H1 (cell line): ENCODE data around the gene SH2D4B. TPM values are rescaled to one million over a fixed set of nuclear protein-coding genes. Genes with fewer than 3 reads are reported as not detected.

Experiments used
- CBX5 ChIP-seq: fragments of 300-800, 300-1000 bp; sonication (generic); IDR thresholded peaks from 2 replicates; pipeline ENCODE4 v1.7.1; 2016; ENCODE audit warnings: antibody characterized with exemption, low read length, low read depth
- GTF2F1 ChIP-seq: IDR thresholded peaks from 2 replicates; pipeline ENCODE4 v1.6.1; 2012; ENCODE audit warnings: low read depth, low read length, improper control_type of control experiment, borderline replicate concordance
- polyA plus RNA-seq, 7 experiments: library from polyadenylated mRNA; depleted of rRNA in 3 of 7; stranded (reverse) in 5 of 7; unstranded in 2 of 7; fragments of >200 nt in 5 of 7; fragments of 200-250 nt in 2 of 7; gene quantifications; 1 replicate in 5 of 7; 2 replicates in 1 of 7; 4 replicates in 1 of 7; pipeline versions ENCODE4 v1.2.1 to v1.2.3, GENCODE V29; 2011 to 2013; ENCODE audit warnings: missing spikeins in 2 of 7, mixed read lengths in 2 of 7
- total RNA-seq: library from RNA; stranded (reverse); fragmentation: NEBNext Ultra II Directional; extraction: Animal tissue kit (Norgen Biotek cat#: 25700); gene quantifications from 2 replicates; pipeline ENCODE4 v1.2.1, GENCODE V29; 2021

SH2D4B gene
- total and polyA plus RNA-seq, 2 of the 8 experiments (the other 6 are each of a cell fraction or from before 2014, with no cell fraction given): 0.06 to 0.13 TPM

- TF ChIP-seq CBX5 (no peak), GTF2F1 (no peak)
Observed at GRCh38 chr10:80538481-80539185, 931 bp downstream of the SH2D4B start (continued).
